ENCODE measurements around the gene ABTB1. TPM values are rescaled to one million over a fixed set of nuclear protein-coding genes. Genes with fewer than 3 reads are reported as not detected.

The ABTB1 gene
- total and polyA plus RNA-seq, 2 donors (not counting 1 experiment from before 2014, with no cell fraction given): 141 to 259 TPM

DNA sequence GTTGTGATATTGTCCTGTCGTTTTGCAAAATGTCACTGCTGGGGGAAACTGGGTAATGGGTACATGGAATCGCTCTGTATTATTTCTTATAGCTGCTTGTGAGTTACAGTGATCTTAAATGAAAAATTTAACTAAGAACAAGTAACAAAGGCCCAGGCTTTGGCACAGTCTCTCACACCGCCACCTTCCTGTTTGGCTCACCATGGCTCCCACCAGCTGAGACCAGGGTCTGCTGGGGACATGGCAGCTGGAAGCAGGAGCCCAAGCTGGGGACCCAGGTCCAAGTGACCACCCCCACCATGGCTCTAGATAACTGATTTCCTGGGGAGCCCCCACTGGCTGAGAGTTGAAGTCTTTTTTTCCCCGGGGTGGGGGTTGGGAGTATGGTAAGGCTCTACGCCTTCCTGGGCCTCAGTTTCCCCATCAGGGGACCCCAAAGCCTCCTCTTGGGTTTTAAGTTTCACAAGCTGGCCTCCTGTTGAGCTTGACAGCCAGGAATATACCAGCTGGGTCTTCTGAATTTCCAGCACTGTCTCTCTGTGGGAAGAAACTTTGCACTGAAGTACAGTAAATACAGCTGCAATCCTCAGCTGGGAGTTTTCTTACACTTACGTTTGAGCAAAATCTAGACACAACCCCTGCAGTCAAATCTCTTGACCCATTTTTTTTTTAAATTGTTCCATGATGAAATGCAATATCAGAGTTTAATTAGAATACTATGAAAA is 26.1 kb downstream of the ABTB1 start:
- Histone ChIP-seq H3K9ac (ENCODE audit: low read length) (no peak overlapping the region), H3K79me2 (ENCODE audit: control insufficient read depth, insufficient read depth, low read length) (no peaks in the 10 kb centered on the region), H4K20me1 (ENCODE audit: control insufficient read depth, insufficient read depth, low read length, poor library complexity, severe bottlenecking) (no peaks in the 10 kb centered on the region), H3K4me2 (replicated peaks; ENCODE audit: low read depth, low read length, poor library complexity, severe bottlenecking) (no peak overlapping the region), H3K9me3 (ENCODE audit: control extremely low read depth in 1 of 3, control insufficient read depth in 2 of 3, insufficient read depth in 1 of 3, low read length in 2 of 3) (peaks cover 0 to 11% (median 0%) of the 10 kb centered on the region in 3 donors), H2AFZ (ENCODE audit: insufficient read depth, low read depth, low read length, poor library complexity, severe bottlenecking) (no peak overlapping the region), H3K36me3 (replicated peaks in 1 of 2; ENCODE audit: control extremely low read depth in 1 of 2, control insufficient read depth in 1 of 2, extremely low read depth in 1 of 2, insufficient read depth in 2 of 2, low read length in 1 of 2) (no peaks in the 10 kb centered on the region), H3K4me1 (ENCODE audit: control insufficient read depth in 2 of 2, insufficient read depth in 2 of 2, low read length in 2 of 2) (peaks cover 10 to 22% of the 10 kb centered on the region in 2 donors), H3K27me3 (replicated peaks in 1 of 4; ENCODE audit: control extremely low read depth in 1 of 4, control insufficient read depth in 3 of 4, insufficient read depth in 4 of 4, low read length in 3 of 4) (no peaks in the 10 kb centered on the region), H3K4me3 (ENCODE audit: control extremely low read depth in 1 of 5, extremely low read depth in 1 of 5, insufficient read depth in 1 of 5, low read depth in 2 of 5, low read length in 4 of 5) (no peak overlapping the region), H3K27ac (ENCODE audit: low read length in 2 of 2) (no peak overlapping the region)
- DNase-seq (no peak), ATAC-seq (ENCODE audit: low read depth) (no peak)
- ChIA-PET POLR2A (interaction anchor here (0.6 kb wide), 1 partner anchor 12 kb away, joined by 5 read pairs; no protein-coding TSS in a partner anchor), CTCF (no interaction called here)
- intact Hi-C loops (cut with micrococcal nuclease): loop anchor here (5.0 to 10.0 kb wide), 3 partner anchors 56 to 1224 kb away; partner anchors contain the start of genes MGLL and ZXDC
- no peak for TF ChIP-seq EZH2 (IDR thresholded peaks at IDR 0.05; ENCODE audit: borderline replicate concordance, insufficient read depth, low read depth, low read length, poor library complexity, severe bottlenecking)
- no peak for TF ChIP-seq CTCF (IDR thresholded peaks at IDR 0.05)
- Mint-ChIP-seq H3K27me3 (no peaks in the 10 kb centered on the region), H3K9me3 (ENCODE audit: insufficient read depth) (peaks cover 4% of the 10 kb centered on the region), H3K4me1 (peaks cover 19% of the 10 kb centered on the region), H3K27ac (peak overlapping the region; percentile 42), H3K4me3 (peak overlapping the region; percentile 53)
- WGBS (ENCODE audit: insufficient coverage): 90% methylated on average over 5 of the region's 6 CpGs
